Suprapubic skin (tissue), 4 donors: ENCODE measurements around the gene SPINK1.

ENCODE experiments used
- EP300 ChIP-seq: sonication (generic); formaldehyde crosslinking; IDR thresholded peaks from one replicate; pipeline ENCODE4 v1.6.1; 2017; ENCODE audit warnings: antibody characterized with exemption
- POLR2A ChIP-seq, 2 donors: fragments of 450-650 bp; IDR thresholded peaks; one replicate each; pipeline ENCODE4 v1.6.1; 2017; ENCODE audit warnings: antibody characterized with exemption in 2 of 2, mild to moderate bottlenecking in 2 of 2, moderate library complexity in 2 of 2
- POLR2AphosphoS5 ChIP-seq, 3 donors: sonication (generic); formaldehyde crosslinking; IDR thresholded peaks; one replicate each; pipeline ENCODE4 v1.6.1; 2017; ENCODE audit warnings: antibody characterized with exemption in 3 of 3
- TF ChIP-seq, protein P1 (sequence below), 2 donors: fragments of 200-600 bp in 1 of 2; fragments of 450-650 bp in 1 of 2; sonication (generic) in 1 of 2; IDR thresholded peaks; one replicate each; pipeline ENCODE4 v1.5.1; 2016 to 2019; ENCODE audit warnings: antibody characterized with exemption in 2 of 2, mild to moderate bottlenecking in 1 of 2, moderate library complexity in 1 of 2

DNA sequence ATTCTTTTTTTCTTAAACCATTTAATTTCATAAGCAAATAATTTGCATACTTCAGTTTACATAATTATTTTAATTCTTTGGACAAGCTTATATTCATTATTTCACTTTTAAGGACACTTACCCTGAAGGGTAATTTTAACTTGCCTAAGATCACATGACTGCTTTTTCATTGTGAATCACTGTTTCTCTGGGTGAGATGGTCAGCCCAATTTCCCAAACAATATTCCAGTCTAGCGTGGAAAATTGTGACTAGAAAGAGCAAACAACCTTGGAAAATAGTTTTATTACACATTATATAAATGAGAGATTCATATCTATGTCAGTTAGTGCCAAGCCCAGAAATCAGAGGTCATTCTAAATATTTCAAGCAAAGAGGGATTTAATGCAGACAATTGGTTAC is 27.5 kb downstream of the SPINK1 start:
- TF ChIP-seq POLR2A (IDR thresholded peaks at IDR 0.05) (no peak), EP300 (no peak), POLR2AphosphoS5 (IDR thresholded peaks at IDR 0.05) (no peak)
- TF ChIP-seq, protein P1, sequence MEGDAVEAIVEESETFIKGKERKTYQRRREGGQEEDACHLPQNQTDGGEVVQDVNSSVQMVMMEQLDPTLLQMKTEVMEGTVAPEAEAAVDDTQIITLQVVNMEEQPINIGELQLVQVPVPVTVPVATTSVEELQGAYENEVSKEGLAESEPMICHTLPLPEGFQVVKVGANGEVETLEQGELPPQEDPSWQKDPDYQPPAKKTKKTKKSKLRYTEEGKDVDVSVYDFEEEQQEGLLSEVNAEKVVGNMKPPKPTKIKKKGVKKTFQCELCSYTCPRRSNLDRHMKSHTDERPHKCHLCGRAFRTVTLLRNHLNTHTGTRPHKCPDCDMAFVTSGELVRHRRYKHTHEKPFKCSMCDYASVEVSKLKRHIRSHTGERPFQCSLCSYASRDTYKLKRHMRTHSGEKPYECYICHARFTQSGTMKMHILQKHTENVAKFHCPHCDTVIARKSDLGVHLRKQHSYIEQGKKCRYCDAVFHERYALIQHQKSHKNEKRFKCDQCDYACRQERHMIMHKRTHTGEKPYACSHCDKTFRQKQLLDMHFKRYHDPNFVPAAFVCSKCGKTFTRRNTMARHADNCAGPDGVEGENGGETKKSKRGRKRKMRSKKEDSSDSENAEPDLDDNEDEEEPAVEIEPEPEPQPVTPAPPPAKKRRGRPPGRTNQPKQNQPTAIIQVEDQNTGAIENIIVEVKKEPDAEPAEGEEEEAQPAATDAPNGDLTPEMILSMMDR (IDR thresholded peaks at IDR 0.05): no peak
